ENCODE data around the gene PNMA8A. TPM values are rescaled to one million over a fixed set of nuclear protein-coding genes. Genes with fewer than 3 reads are reported as not detected.

The PNMA8A gene
- total RNA-seq, 4 donors from 2014 or later, result 0.33 to 2.3 (median 0.78) TPM

- no peak for TF ChIP-seq CTCF (IDR thresholded peaks at IDR 0.05; ENCODE audit: low read depth)
Measured at GRCh38 chr19:46482631-46483030, 11.3 kb upstream of the PNMA8A start.

- TF ChIP-seq CTCF (IDR thresholded peaks at IDR 0.05; ENCODE audit: low read depth), result no peak
Measured at GRCh38 chr19:46481947-46482346, 10.6 kb upstream of the PNMA8A start.

GRCh38 chr19:46481223-46481848, 10.0 kb upstream of the PNMA8A start:
- no peak for TF ChIP-seq CTCF (IDR thresholded peaks at IDR 0.05; ENCODE audit: low read depth)

- no peak for TF ChIP-seq CTCF (IDR thresholded peaks at IDR 0.05; ENCODE audit: low read depth)
Measured at GRCh38 chr19:46480415-46480814, 9.1 kb upstream of the PNMA8A start.

- TF ChIP-seq CTCF (IDR thresholded peaks at IDR 0.05; ENCODE audit: low read depth), result no peak
Measured at GRCh38 chr19:46478356-46478986, 7.1 kb upstream of the PNMA8A start.

GRCh38 chr19:46475986-46476385, 4.6 kb upstream of the PNMA8A start:
- no peak for TF ChIP-seq CTCF (IDR thresholded peaks at IDR 0.05; ENCODE audit: low read depth)

GRCh38 chr19:46474211-46474610, 2.8 kb upstream of the PNMA8A start:
- no peak for TF ChIP-seq CTCF (IDR thresholded peaks at IDR 0.05; ENCODE audit: low read depth)
